K562 (cell line): ENCODE measurements around the gene TDRKH. TPM values are rescaled to one million over a fixed set of nuclear protein-coding genes. Genes with fewer than 3 reads are reported as not detected.

Experiments
- ATAC-seq: fragments of 200-7000 bp; cut with Tn5 transposase; 3 replicates; pipeline ENCODE4 v1.9.1; 2020; ENCODE audit warnings: moderate library complexity
- BruUV-seq: library from RNA; stranded (reverse); fragments of 400-500 nt; replicated peaks from 2 replicates; lab custom pipeline; 2021; lab: Mats Ljungman, UMichigan
- CTCF ChIA-PET: fragments of 300-600 bp; formaldehyde crosslinking; extraction: SDS; loops from one replicate; lab custom pipeline; 2021; ENCODE audit warnings: low intra/inter-chr PET ratio; lab: Yijun Ruan, JAX
- POLR2A ChIA-PET: fragments of 300-600, 350-650 bp; sonication (Branson Sonifier 250); formaldehyde crosslinking; extraction: SDS; loops from one replicate; lab custom pipeline; 2021; ENCODE audit warnings: antibody characterized with exemption, inconsistent platforms; lab: Yijun Ruan, JAX
- DNase-seq, 4 experiments: peaks; one replicate each; pipeline versions ENCODE4 v3.0.0 to v3.0.0-alpha.2; 2011 to 2018; ENCODE audit warnings: low spot score in 3 of 4, mixed read lengths in 3 of 4; ENCODE audit errors: extremely low read depth in 1 of 4
- FAIRE-seq: peaks from 2 replicates; lab custom pipeline; 2011; peaks lifted over from hg19 to GRCh38; lab: Jason Lieb, UNC
- H2AFZ ChIP-seq: 2 replicates; pipeline ENCODE4 v1.6.0; 2011; ENCODE audit warnings: low read depth, low read length, control low read depth, inconsistent platforms
- H3K27ac ChIP-seq: fragments of 200-600 bp; 3 replicates; pipeline ENCODE4 v1.8.0; 2011; ENCODE audit warnings: low read depth, mild to moderate bottlenecking, control low read depth, inconsistent platforms, low read length, moderate library complexity, mixed read lengths; ENCODE audit errors: extremely low read depth
- H3K27me3 ChIP-seq, 2 experiments: fragments of 300-600 bp in 1 of 2; 2 replicates in 1 of 2; 3 replicates in 1 of 2; pipeline versions ENCODE4 v1.6.0 to v1.8.0; 2011; ENCODE audit warnings: inconsistent platforms in 2 of 2, low read length in 2 of 2, mild to moderate bottlenecking in 1 of 2, mixed read lengths in 1 of 2, moderate library complexity in 1 of 2; ENCODE audit not compliant: control insufficient read depth in 2 of 2, insufficient read depth in 2 of 2
- H3K36me3 ChIP-seq: fragments of 300-600 bp; 3 replicates; pipeline ENCODE4 v1.8.0; 2011; ENCODE audit warnings: mild to moderate bottlenecking, low read length, inconsistent platforms; ENCODE audit not compliant: control insufficient read depth, insufficient read depth
- H3K4me1 ChIP-seq, 2 experiments: fragments of 200-600 bp in 1 of 2; replicated peaks in 1 of 2; 2 replicates in 1 of 2; 3 replicates in 1 of 2; pipeline versions ENCODE4 v1.5.1 to v1.8.0; 2011; ENCODE audit warnings: inconsistent platforms in 2 of 2, low read length in 2 of 2, mild to moderate bottlenecking in 1 of 2, mixed read lengths in 1 of 2, moderate library complexity in 1 of 2; ENCODE audit not compliant: control insufficient read depth in 2 of 2, insufficient read depth in 2 of 2
- H3K4me2 ChIP-seq: 2 replicates; pipeline ENCODE4 v1.6.1; 2011; ENCODE audit warnings: low read length, control low read depth, inconsistent platforms, mixed read lengths; ENCODE audit not compliant: insufficient read depth
- H3K4me3 ChIP-seq: fragments of 200-600 bp; sonication (generic), shearing (Covaris generic); 2 replicates; pipeline ENCODE4 v1.5.1; 2016; ENCODE audit warnings: control low read depth, inconsistent platforms
- H3K79me2 ChIP-seq: fragments of 200-600 bp; 3 replicates; pipeline ENCODE4 v1.8.0; 2011; ENCODE audit warnings: low read length, inconsistent platforms; ENCODE audit not compliant: control insufficient read depth, insufficient read depth
- H3K9ac ChIP-seq, 2 experiments: 2 replicates each; pipeline versions ENCODE4 v1.6.0 to v1.6.1; 2011; ENCODE audit warnings: low read depth in 2 of 2, low read length in 2 of 2, control low read depth in 1 of 2, inconsistent platforms in 1 of 2, mild to moderate bottlenecking in 1 of 2, mixed read lengths in 1 of 2; ENCODE audit not compliant: insufficient read depth in 1 of 2
- H3K9me1 ChIP-seq: one replicate; pipeline ENCODE4 v1.6.0; 2011; ENCODE audit warnings: inconsistent platforms, mild to moderate bottlenecking, low read length, moderate library complexity; ENCODE audit not compliant: control insufficient read depth, insufficient read depth
- H3K9me3 ChIP-seq: replicated peaks from 2 replicates; pipeline ENCODE4 v1.5.1; 2011; ENCODE audit warnings: low read depth, low read length, inconsistent platforms; ENCODE audit not compliant: control insufficient read depth, insufficient read depth
- H4K20me1 ChIP-seq: replicated peaks from 2 replicates; pipeline ENCODE4 v1.6.1; 2011; ENCODE audit warnings: low read length, inconsistent platforms, mixed read lengths; ENCODE audit not compliant: control insufficient read depth, insufficient read depth
- BCOR ChIP-seq: fragments of 450-650 bp; IDR thresholded peaks from 2 replicates; pipeline ENCODE4 v1.6.1; 2016
- C11orf30 ChIP-seq: fragments of 450-650 bp; IDR thresholded peaks from 2 replicates; pipeline ENCODE4 v1.6.1; 2016; ENCODE audit warnings: low read depth, mild to moderate bottlenecking
- LCOR ChIP-seq: sonication (generic); formaldehyde crosslinking; IDR thresholded peaks from 2 replicates; pipeline ENCODE4 v1.8.0; 2022; ENCODE audit warnings: mild to moderate bottlenecking, missing genetic modification reagents
- NFIX ChIP-seq: fragments of 250-450 bp; sonication (Bioruptor Pico); IDR thresholded peaks from 2 replicates; pipeline ENCODE4 v1.4.0; 2020; ENCODE audit warnings: low read depth, mild to moderate bottlenecking, moderate library complexity
- RBBP5 ChIP-seq: fragments of 200-600 bp; sonication (generic); IDR thresholded peaks from 2 replicates; pipeline ENCODE4 v1.6.1; 2012; ENCODE audit warnings: borderline replicate concordance, mild to moderate bottlenecking, low read length, control low read depth, inconsistent platforms; ENCODE audit not compliant: insufficient read depth, poor library complexity, severe bottlenecking
- ZEB2 ChIP-seq: fragments of 450-650 bp; IDR thresholded peaks from 2 replicates; pipeline ENCODE4 v1.6.1; 2016
- ZNF124 ChIP-seq: sonication (generic); formaldehyde crosslinking; IDR thresholded peaks from 2 replicates; pipeline ENCODE4 v1.8.1; 2022; ENCODE audit warnings: missing genetic modification reagents
- WGBS: fragments of 100-300 bp; shearing (Covaris generic); methylation state at CpG from one replicate; pipeline ENCODE4 v1.1.6; 2016; ENCODE audit warnings: low coverage, mixed read lengths; ENCODE audit not compliant: insufficient coverage; ENCODE audit errors: missing lambda C conversion rate; 5-methylcytosine and 5-hydroxymethylcytosine counted together
- in situ Hi-C: fragments of 300-500 bp; cut with MboI; formaldehyde crosslinking; loops from 4 replicates; pipeline ENCODE4 v1.15.0; 2018; ENCODE audit warnings: inconsistent platforms, mixed read lengths
- intact Hi-C: fragments of 100-400 bp; cut with micrococcal nuclease; formaldehyde crosslinking; loops from 2 replicates; pipeline ENCODE4 v1.14.2; 2022
- polyA plus RNA-seq, 8 experiments: library from polyadenylated mRNA; depleted of rRNA in 4 of 8; stranded (reverse) in 5 of 8; unstranded in 3 of 8; fragments of >200 nt; fragmentation: Nextera tagmentation in 2 of 8; fragmentation: Illumina TruSeq in 1 of 8; extraction: Ambion mirVana in 2 of 8; extraction: Trizol in 1 of 8; gene quantifications; 2 replicates each; pipeline versions ENCODE4 v1.2.1 to v1.2.3, GENCODE V29; 2011 to 2014; ENCODE audit warnings: inconsistent platforms in 1 of 8, missing spikeins in 1 of 8
- total RNA-seq, 7 experiments: library from RNA; depleted of rRNA in 6 of 7; stranded (reverse); fragments of >200 nt in 6 of 7; fragmentation: Illumina TruSeq in 2 of 7; extraction: Trizol in 2 of 7; gene quantifications; 2 replicates each; pipeline versions ENCODE4 v1.2.1 to v1.2.3, GENCODE V29; 2011 to 2021; ENCODE audit warnings: low replicate concordance in 1 of 7
- TF ChIP-seq, protein P1 (sequence below): sonication (generic); formaldehyde crosslinking; IDR thresholded peaks from 2 replicates; pipeline ENCODE4 v1.8.0; 2022; ENCODE audit warnings: mild to moderate bottlenecking, missing genetic modification reagents
- TF ChIP-seq, protein P2 (sequence below): sonication (generic); formaldehyde crosslinking; IDR thresholded peaks from 2 replicates; pipeline ENCODE4 v1.8.1; 2023; ENCODE audit warnings: mild to moderate bottlenecking, missing genetic modification reagents

TDRKH gene
- total and polyA plus RNA-seq, 9 of the 15 experiments (the other 6 are each of a cell fraction or from before 2014, with no cell fraction given), result 4.3 to 21.3 (median 8.4) TPM

DNA sequence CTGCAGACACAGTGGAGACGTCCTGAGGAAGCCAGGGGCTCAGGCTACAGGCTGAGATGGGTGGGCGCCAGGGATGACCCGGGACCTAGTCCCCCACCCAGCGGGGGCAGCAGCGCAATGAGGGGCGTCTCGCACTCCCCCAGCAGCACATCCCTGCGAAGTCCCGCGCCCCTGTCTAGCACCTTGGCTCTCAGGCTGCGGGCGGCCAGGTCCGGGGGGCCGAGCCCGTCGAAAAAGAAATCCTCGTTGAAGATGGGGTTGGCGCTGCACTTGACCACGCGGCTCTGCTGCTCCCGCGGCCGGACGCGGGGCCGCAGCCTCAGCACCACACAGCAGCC, 47.6 kb upstream of the TDRKH start:
- no peak overlapping the region for H3K27ac ChIP-seq
- CTCF ChIA-PET, result interaction anchor here (2.7 kb wide), 1 partner anchor 145 kb away, joined by 26 read pairs; no protein-coding TSS in a partner anchor
- no peaks in the 10 kb centered on the region for H3K9me3 ChIP-seq
- ATAC-seq, result no peak
- H3K4me1 ChIP-seq, result peaks cover 0 to 13% of the 10 kb centered on the region in 2 experiments; a peak in 2 of 5 replicates
- H3K4me2 ChIP-seq, result no peak overlapping the region
- no TSS peak for BruUV-seq
- H2AFZ ChIP-seq, result no peak overlapping the region
- no peaks in the 10 kb centered on the region for H4K20me1 ChIP-seq
- DNase-seq, result no peak
- intact Hi-C loops (loop anchor here (2.0 to 5.0 kb wide), 3 partner anchors 103 to 536 kb away; no protein-coding TSS in a partner anchor), in situ Hi-C loops (no loop called here)
- POLR2A ChIA-PET, result no interaction called here
- no peak overlapping the region for H3K4me3 ChIP-seq
- no peak for TF ChIP-seq BCOR
- TF ChIP-seq C11orf30, result no peak
- no peak for TF ChIP-seq LCOR (CRISPR knock-in tag)
- TF ChIP-seq, protein P1, sequence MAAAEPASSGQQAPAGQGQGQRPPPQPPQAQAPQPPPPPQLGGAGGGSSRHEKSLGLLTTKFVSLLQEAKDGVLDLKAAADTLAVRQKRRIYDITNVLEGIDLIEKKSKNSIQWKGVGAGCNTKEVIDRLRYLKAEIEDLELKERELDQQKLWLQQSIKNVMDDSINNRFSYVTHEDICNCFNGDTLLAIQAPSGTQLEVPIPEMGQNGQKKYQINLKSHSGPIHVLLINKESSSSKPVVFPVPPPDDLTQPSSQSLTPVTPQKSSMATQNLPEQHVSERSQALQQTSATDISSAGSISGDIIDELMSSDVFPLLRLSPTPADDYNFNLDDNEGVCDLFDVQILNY, result no peak
- no peak for TF ChIP-seq NFIX (CRISPR knock-in tag)
- TF ChIP-seq ZNF124, result no peak
- TF ChIP-seq, protein P2, sequence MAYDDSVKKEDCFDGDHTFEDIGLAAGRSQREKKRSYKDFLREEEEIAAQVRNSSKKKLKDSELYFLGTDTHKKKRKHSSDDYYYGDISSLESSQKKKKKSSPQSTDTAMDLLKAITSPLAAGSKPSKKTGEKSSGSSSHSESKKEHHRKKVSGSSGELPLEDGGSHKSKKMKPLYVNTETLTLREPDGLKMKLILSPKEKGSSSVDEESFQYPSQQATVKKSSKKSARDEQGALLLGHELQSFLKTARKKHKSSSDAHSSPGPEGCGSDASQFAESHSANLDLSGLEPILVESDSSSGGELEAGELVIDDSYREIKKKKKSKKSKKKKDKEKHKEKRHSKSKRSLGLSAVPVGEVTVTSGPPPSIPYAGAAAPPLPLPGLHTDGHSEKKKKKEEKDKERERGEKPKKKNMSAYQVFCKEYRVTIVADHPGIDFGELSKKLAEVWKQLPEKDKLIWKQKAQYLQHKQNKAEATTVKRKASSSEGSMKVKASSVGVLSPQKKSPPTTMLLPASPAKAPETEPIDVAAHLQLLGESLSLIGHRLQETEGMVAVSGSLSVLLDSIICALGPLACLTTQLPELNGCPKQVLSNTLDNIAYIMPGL (CRISPR knock-in tag), result no peak
- TF ChIP-seq ZEB2, result no peak
- TF ChIP-seq RBBP5, result no peak
- H3K36me3 ChIP-seq, result no peaks in the 10 kb centered on the region
- peaks cover 4 to 12% of the 10 kb centered on the region in 2 experiments; a peak in 3 of 5 replicates for H3K27me3 ChIP-seq
- no peaks in the 10 kb centered on the region for H3K9me1 ChIP-seq
- no peaks in the 10 kb centered on the region for H3K79me2 ChIP-seq
- no peak overlapping the region for H3K9ac ChIP-seq
- 39% methylated on average over 11 of the region's 26 CpGs for WGBS
- FAIRE-seq, result no peak
